Adrenal gland (tissue), 5 donors: ENCODE measurements around the gene ANKRD18B.

Experiments used
- POLR2A ChIP-seq, 2 donors: fragments of 450-650 bp; IDR thresholded peaks; one replicate each; pipeline ENCODE4 v1.6.1; 2017; ENCODE audit warnings: antibody characterized with exemption in 2 of 2, mild to moderate bottlenecking in 2 of 2, moderate library complexity in 1 of 2
- TF ChIP-seq, protein P1 (sequence below), 6 experiments: fragments of 450-650 bp in 4 of 6; fragments of 200-600 bp in 2 of 6; sonication (generic) in 1 of 6; IDR thresholded peaks; 1 replicate in 5 of 6; 2 replicates in 1 of 6; pipeline versions ENCODE4 v1.5.1 to v1.8.0; 2016 to 2021; ENCODE audit warnings: antibody characterized with exemption in 6 of 6, mild to moderate bottlenecking in 2 of 6, moderate library complexity in 1 of 6
- donor health status: DM: no; HTN: no; CAD: no.

DNA sequence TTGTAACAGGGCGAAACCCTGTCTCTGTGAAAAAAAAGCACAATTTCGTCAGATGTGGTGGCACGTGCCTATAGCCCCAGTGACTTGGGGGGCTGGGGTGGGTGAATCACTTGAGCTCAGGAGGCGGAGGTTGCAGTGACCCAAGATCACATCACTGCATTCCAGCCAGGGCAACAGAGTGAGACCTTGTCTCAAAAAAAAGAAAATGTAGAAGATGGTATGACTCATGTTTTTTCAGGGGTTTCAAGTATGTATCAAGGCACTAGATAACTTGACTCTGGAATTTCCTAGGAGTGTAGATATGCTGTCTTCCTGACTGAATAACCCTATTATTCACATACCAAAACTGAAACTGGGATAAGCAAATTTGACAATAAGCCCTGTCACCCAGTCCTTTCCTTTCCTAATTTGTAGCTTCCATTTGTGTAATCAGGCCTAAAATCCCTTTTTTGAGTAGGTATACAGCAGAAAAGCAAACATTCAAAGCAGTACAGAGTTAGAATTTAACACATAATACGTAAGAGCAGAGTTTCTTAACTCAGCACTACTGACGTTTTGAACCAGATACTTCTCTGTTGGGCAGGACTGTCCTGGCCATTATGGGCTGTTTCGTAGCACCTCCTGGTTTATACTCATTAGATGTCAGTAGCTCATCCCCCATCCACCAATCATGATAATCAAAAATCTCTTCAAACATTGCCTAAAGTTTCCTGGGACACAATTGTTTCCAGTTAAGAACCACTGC is 17.3 kb upstream of the ANKRD18B start:
- TF ChIP-seq, protein P1, sequence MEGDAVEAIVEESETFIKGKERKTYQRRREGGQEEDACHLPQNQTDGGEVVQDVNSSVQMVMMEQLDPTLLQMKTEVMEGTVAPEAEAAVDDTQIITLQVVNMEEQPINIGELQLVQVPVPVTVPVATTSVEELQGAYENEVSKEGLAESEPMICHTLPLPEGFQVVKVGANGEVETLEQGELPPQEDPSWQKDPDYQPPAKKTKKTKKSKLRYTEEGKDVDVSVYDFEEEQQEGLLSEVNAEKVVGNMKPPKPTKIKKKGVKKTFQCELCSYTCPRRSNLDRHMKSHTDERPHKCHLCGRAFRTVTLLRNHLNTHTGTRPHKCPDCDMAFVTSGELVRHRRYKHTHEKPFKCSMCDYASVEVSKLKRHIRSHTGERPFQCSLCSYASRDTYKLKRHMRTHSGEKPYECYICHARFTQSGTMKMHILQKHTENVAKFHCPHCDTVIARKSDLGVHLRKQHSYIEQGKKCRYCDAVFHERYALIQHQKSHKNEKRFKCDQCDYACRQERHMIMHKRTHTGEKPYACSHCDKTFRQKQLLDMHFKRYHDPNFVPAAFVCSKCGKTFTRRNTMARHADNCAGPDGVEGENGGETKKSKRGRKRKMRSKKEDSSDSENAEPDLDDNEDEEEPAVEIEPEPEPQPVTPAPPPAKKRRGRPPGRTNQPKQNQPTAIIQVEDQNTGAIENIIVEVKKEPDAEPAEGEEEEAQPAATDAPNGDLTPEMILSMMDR (IDR thresholded peaks at IDR 0.05) = no peak
- no peak for TF ChIP-seq POLR2A (IDR thresholded peaks at IDR 0.05)
